HFF-Myc (cell line): Measurements from ENCODE around the gene CCDC97.
A peak's percentile ranks its signal among the peaks of the same experiment; 100 is the strongest.

ENCODE experiments used
- DNase-seq: peaks from one replicate; pipeline ENCODE4 v3.0.0-alpha.2; 2011; ENCODE audit warnings: low read depth; ENCODE audit errors: extremely low read depth
- H3K4me3 ChIP-seq: replicated peaks from 2 replicates; pipeline ENCODE4 v1.5.1; 2011; ENCODE audit warnings: low read depth, mild to moderate bottlenecking, control low read depth, low read length
- TF ChIP-seq, protein P1 (sequence below): IDR thresholded peaks from 2 replicates; pipeline ENCODE4 v1.5.1; 2012; ENCODE audit warnings: mild to moderate bottlenecking, low read depth, low read length, control low read depth; ENCODE audit errors: missing control alignments

Gene CCDC97

GRCh38 chr19:41299046-41299754 lies 10.8 kb upstream of the CCDC97 start:
- H3K4me3 ChIP-seq, result no peak overlapping the region
- DNase-seq, result no peak
- TF ChIP-seq, protein P1, sequence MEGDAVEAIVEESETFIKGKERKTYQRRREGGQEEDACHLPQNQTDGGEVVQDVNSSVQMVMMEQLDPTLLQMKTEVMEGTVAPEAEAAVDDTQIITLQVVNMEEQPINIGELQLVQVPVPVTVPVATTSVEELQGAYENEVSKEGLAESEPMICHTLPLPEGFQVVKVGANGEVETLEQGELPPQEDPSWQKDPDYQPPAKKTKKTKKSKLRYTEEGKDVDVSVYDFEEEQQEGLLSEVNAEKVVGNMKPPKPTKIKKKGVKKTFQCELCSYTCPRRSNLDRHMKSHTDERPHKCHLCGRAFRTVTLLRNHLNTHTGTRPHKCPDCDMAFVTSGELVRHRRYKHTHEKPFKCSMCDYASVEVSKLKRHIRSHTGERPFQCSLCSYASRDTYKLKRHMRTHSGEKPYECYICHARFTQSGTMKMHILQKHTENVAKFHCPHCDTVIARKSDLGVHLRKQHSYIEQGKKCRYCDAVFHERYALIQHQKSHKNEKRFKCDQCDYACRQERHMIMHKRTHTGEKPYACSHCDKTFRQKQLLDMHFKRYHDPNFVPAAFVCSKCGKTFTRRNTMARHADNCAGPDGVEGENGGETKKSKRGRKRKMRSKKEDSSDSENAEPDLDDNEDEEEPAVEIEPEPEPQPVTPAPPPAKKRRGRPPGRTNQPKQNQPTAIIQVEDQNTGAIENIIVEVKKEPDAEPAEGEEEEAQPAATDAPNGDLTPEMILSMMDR, result no peak

DNA sequence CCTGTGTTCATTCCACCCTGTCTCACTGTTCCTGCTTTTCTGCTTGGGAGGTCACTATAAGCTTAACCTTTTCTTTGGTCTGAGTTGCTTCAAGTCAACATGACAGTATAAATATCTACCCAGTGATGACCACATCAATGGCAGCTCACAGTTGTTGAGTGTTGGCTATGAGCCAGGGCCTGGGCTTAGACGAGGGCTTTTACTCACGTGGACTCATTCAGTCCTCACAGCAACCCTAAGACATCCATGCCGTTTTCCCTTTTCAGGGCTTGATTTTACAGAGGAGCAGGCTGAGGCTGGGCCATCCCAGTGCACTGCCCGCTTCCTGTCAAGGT lies 10.2 kb upstream of the CCDC97 start:
- DNase-seq, result peak; percentile 32
- TF ChIP-seq, protein P1, result no peak
- no peak overlapping the region for H3K4me3 ChIP-seq

- TF ChIP-seq, protein P1, result no peak
- DNase-seq, result no peak
- no peak overlapping the region for H3K4me3 ChIP-seq
Observed at GRCh38 chr19:41300555-41300954, 9.4 kb upstream of the CCDC97 start.

DNA sequence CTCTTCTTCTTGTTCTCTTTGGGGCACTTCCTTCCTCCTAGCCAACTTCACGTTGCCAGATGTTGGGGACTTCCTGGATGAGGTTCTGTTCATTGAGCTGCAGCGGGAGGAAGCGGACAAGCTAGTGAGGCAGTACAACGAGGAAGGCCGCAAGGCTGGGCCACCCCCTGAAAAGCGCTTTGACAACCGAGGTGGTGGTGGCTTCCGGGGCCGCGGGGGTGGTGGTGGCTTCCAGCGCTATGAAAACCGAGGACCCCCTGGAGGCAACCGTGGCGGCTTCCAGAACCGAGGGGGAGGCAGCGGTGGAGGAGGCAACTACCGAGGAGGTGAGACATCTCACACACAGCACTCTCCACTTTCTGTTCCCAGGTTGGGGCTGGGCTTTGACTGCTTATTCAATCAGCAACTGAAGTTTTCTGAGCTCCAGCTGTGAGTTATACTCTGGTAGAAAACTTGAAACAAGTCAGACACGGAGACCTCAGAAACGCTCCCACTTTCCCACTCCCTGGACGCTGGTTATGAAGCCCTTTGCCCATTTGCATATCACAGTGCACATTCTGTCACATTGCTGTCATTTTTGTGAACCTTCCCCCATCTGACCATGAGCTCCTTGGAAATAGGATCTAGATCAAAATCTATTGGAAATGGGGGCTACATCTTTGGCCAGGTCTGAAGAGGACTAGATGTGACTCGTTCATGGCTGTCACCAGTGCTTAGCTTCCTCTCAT lies 7.2 kb upstream of the CCDC97 start:
- H3K4me3 ChIP-seq, result no peak overlapping the region
- DNase-seq, result no peak
- TF ChIP-seq, protein P1, result no peak

DNA sequence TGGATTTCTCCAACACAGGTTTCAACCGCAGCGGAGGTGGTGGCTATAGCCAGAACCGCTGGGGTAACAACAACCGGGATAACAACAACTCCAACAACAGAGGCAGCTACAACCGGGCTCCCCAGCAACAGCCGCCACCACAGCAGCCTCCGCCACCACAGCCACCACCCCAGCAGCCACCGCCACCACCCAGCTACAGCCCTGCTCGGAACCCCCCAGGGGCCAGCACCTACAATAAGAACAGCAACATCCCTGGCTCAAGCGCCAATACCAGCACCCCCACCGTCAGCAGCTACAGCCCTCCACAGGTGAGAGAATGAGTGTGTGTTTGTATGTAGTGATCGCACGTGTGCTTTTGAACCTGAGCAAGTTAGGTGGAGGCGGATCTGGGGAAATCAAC lies 6.0 kb upstream of the CCDC97 start:
- TF ChIP-seq, protein P1, result no peak
- no peak for DNase-seq
- H3K4me3 ChIP-seq, result no peak overlapping the region

DNA sequence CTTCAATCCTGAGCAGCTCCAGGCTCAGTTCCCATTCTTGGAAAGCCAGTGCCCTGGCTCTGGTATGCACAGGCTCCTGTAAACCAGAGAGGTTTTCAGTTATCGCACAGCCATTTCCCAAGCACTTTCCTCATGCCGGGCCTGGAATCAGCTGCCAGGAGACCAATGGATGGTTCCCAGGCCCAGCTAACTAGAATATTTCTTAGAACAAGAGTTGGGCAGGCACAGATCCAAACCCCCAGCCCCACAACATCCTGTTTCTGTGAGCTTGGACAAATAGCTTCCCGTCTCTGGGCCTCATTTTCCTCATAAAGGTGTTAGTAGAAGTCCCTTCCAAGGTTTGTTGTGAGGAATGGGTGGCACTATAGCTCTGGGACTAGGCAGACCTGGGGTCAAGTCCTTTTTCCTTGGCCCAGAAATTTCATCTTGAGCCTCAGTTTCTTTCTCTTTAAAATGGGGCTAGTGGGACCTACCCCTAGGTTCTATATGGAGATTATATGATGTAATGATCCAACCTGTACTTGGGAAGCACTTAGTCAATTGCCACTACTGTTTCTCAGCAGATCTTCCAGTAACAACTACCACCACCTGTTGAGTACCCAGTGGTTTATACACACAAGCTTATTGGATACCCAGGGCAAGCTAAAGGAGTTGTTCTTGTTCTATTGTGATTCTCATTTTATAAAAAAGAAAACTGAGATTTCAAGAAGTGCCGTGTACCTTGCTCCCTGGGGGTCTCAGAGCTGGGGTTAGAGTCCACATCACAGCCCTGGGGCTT lies 5.1 kb upstream of the CCDC97 start:
- H3K4me3 ChIP-seq, result no peak overlapping the region
- TF ChIP-seq, protein P1, result no peak
- no peak for DNase-seq
